ENCODE data around the gene CPEB4. TPM values are rescaled to one million over a fixed set of nuclear protein-coding genes. Genes with fewer than 3 reads are reported as not detected.

CPEB4 gene
- total and polyA plus RNA-seq, 10 of the 15 experiments (the other 5 are each of a cell fraction or from before 2014, with no cell fraction given) = 6.9 to 33.1 (median 20.4) TPM

- RAD21 ChIA-PET (ENCODE audit: unreplicated experiment) = no interaction called here
- Histone ChIP-seq H3K9ac (ENCODE audit: control insufficient read depth, insufficient read depth, low read length) (no peak overlapping the region), H4K20me1 (ENCODE audit: control insufficient read depth, insufficient read depth) (no peaks in the 10 kb centered on the region), H3K4me2 (ENCODE audit: control insufficient read depth, insufficient read depth) (no peak overlapping the region), H3K4me3 (no peak overlapping the region), H3K27me3 (replicated peaks in 1 of 2; ENCODE audit: control insufficient read depth in 2 of 2, insufficient read depth in 2 of 2, low read length in 1 of 2) (no peaks in the 10 kb centered on the region; a peak in 1 of 4 replicates), H3K79me2 (ENCODE audit: control insufficient read depth, insufficient read depth, low read length) (no peaks in the 10 kb centered on the region), H3K27ac (ENCODE audit: control insufficient read depth, insufficient read depth) (no peak overlapping the region), H3K36me3 (ENCODE audit: control insufficient read depth in 2 of 2, insufficient read depth in 2 of 2, low read length in 1 of 2) (no peaks in the 10 kb centered on the region), H3K4me1 (ENCODE audit: control insufficient read depth, insufficient read depth, low read length) (no peaks in the 10 kb centered on the region), H2AFZ (ENCODE audit: control insufficient read depth, low read depth, low read length) (no peak overlapping the region), H3K9me3 (replicated peaks; ENCODE audit: control insufficient read depth, insufficient read depth, low read length) (no peaks in the 10 kb centered on the region)
- intact Hi-C loops (cut with micrococcal nuclease; ENCODE audit: unreplicated experiment) (no loop called here), in situ Hi-C loops (cut with MboI) (no loop called here)
- no peak for ATAC-seq
- CTCF ChIA-PET = no interaction called here
- FAIRE-seq = no peak
- WGBS (ENCODE audit: insufficient coverage, insufficient replicate concordance, low lambda C conversion rate, missing lambda C conversion rate) = 17% methylated on average over 4 of the region's 4 CpGs
- no peak for DNase-seq (ENCODE audit: low read depth, low spot score)
- POLR2A ChIA-PET = no interaction called here
- no TSS peak for BruUV-seq (replicated peaks)
- SMC1A ChIA-PET (ENCODE audit: uncharacterized antibody, unreplicated experiment) = interaction anchor here (0.5 kb wide), 1 partner anchor 1568 kb away, joined by 3 read pairs; no protein-coding TSS in a partner anchor
- TF ChIP-seq NFIC (IDR thresholded peaks at IDR 0.05; ENCODE audit: low read depth, low read length) (no peak), BHLHE40 (IDR thresholded peaks at IDR 0.05; ENCODE audit: borderline replicate concordance in 1 of 2, low read depth in 2 of 2, low read length in 1 of 2) (no peak), CTCF (IDR thresholded peaks at IDR 0.05 in 2 of 3, conservative IDR thresholded peaks at IDR 0.05 in 1 of 3; ENCODE audit: control insufficient read depth in 2 of 3, extremely low read depth in 1 of 3, insufficient read depth in 1 of 3, low read depth in 3 of 3, low read length in 3 of 3) (no peak), YY1 (IDR thresholded peaks at IDR 0.05; ENCODE audit: low read depth, low read length) (no peak), SMC3 (IDR thresholded peaks at IDR 0.05; ENCODE audit: borderline replicate concordance, low read length) (no peak), SREBF2 (IDR thresholded peaks at IDR 0.05; ENCODE audit: low read length) (no peak), CEBPB (IDR thresholded peaks at IDR 0.05; ENCODE audit: borderline replicate concordance in 1 of 2, low read depth in 2 of 2, low read length in 2 of 2) (no peak), PAX8 (IDR thresholded peaks at IDR 0.05) (no peak), SMAD1 (IDR thresholded peaks at IDR 0.05; ENCODE audit: low read depth, partially characterized antibody) (no peak), POLR2AphosphoS2 (IDR thresholded peaks at IDR 0.05; ENCODE audit: low read depth, low read length) (no peak), NRF1 (conservative IDR thresholded peaks at IDR 0.05; ENCODE audit: low read depth, low read length) (no peak), CHD2 (IDR thresholded peaks at IDR 0.05; ENCODE audit: borderline replicate concordance, low read depth, low read length) (no peak), SP1 (IDR thresholded peaks at IDR 0.05; ENCODE audit: low read depth, low read length) (no peak), ZNF274 (IDR thresholded peaks at IDR 0.05; ENCODE audit: insufficient read depth, insufficient read length) (no peak), TAF1 (IDR thresholded peaks at IDR 0.05; ENCODE audit: borderline replicate concordance, low read depth, low read length) (no peak), ZNF622 (IDR thresholded peaks at IDR 0.05) (no peak), SIX5 (IDR thresholded peaks at IDR 0.05; ENCODE audit: low read depth, low read length, severe bottlenecking) (no peak), SUPT20H (IDR thresholded peaks at IDR 0.05; ENCODE audit: borderline replicate concordance, control insufficient read depth, low read depth, low read length) (no peak), RBBP5 (conservative IDR thresholded peaks at IDR 0.05) (no peak)
Measured at GRCh38 chr5:173998531-173998930, 110.4 kb downstream of the CPEB4 start.
